EL (cell line): ENCODE data around the gene CTBP2.

Experiments
- DNase-seq: peaks from one replicate; pipeline ENCODE4 v3.0.0-alpha.2; 2016

CTBP2 gene

GRCh38 chr10:125004571-125005311 is 155.6 kb downstream of the CTBP2 start:
- DNase-seq = no peak

GRCh38 chr10:125003901-125004467 is 156.4 kb downstream of the CTBP2 start:
- DNase-seq = no peak

GRCh38 chr10:125003146-125003900 is 157.0 kb downstream of the CTBP2 start:
- DNase-seq = no peak

GRCh38 chr10:125002423-125003145 is 157.8 kb downstream of the CTBP2 start:
- DNase-seq = no peak

- DNase-seq = no peak
Measured at GRCh38 chr10:125002047-125002422, 158.3 kb downstream of the CTBP2 start.

GRCh38 chr10:125001313-125002046 is 158.9 kb downstream of the CTBP2 start:
- DNase-seq = no peak

GRCh38 chr10:125000366-125001312 is 159.7 kb downstream of the CTBP2 start:
- no peak for DNase-seq

- no peak for DNase-seq
Measured at GRCh38 chr10:124999433-125000365, 160.7 kb downstream of the CTBP2 start.

GRCh38 chr10:124998624-124999291 is 161.6 kb downstream of the CTBP2 start:
- DNase-seq = no peak

- DNase-seq = no peak
Measured at GRCh38 chr10:124997771-124998623, 162.4 kb downstream of the CTBP2 start.

- no peak for DNase-seq
Measured at GRCh38 chr10:124997306-124997705, 163.1 kb downstream of the CTBP2 start.

GRCh38 chr10:124996854-124997215 is 163.5 kb downstream of the CTBP2 start:
- DNase-seq = no peak

GRCh38 chr10:124996127-124996853 is 164.1 kb downstream of the CTBP2 start:
- DNase-seq = no peak

GRCh38 chr10:124995605-124996004 is 164.8 kb downstream of the CTBP2 start:
- DNase-seq = no peak

GRCh38 chr10:124994573-124995473 is 165.5 kb downstream of the CTBP2 start:
- DNase-seq = no peak

GRCh38 chr10:124993736-124994451 is 166.5 kb downstream of the CTBP2 start:
- DNase-seq = no peak
